Endothelial cell of umbilical vein (primary cell): ENCODE data around the gene GRAMD4. TPM values are rescaled to one million over a fixed set of nuclear protein-coding genes. Genes with fewer than 3 reads are reported as not detected.

ENCODE experiments used
- BruUV-seq: library from RNA; stranded (reverse); fragments of 400-500 nt; replicated peaks from 2 replicates; lab custom pipeline; 2021; lab: Mats Ljungman, UMichigan
- CTCF ChIA-PET: fragments of 300-600, 350-600 bp; sonication (Branson Sonifier 250); formaldehyde crosslinking; loops from one replicate; lab custom pipeline; 2021; ENCODE audit warnings: antibody characterized with exemption, inconsistent platforms; lab: Charles Lee
- POLR2A ChIA-PET: fragments of 300-600, 350-600 bp; sonication (Branson Sonifier 250); formaldehyde crosslinking; loops from one replicate; lab custom pipeline; 2021; ENCODE audit warnings: antibody characterized with exemption, inconsistent platforms; lab: Charles Lee
- DNase-seq: peaks from one replicate; pipeline ENCODE4 v3.0.0-alpha.2; 2011; ENCODE audit warnings: low read depth, low spot score
- FAIRE-seq: peaks from 2 replicates; lab custom pipeline; 2011; peaks lifted over from hg19 to GRCh38; lab: Jason Lieb, UNC
- H2AFZ ChIP-seq: 2 replicates; pipeline ENCODE4 v1.6.0; 2012; ENCODE audit warnings: low read depth, low read length, control low read depth, inconsistent platforms
- H3K27ac ChIP-seq: 2 replicates; pipeline ENCODE4 v1.5.1; 2011; ENCODE audit warnings: low read depth, mild to moderate bottlenecking, control low read depth, low read length, moderate library complexity; ENCODE audit not compliant: insufficient read depth
- H3K27me3 ChIP-seq, 2 experiments: 2 replicates each; pipeline versions ENCODE4 v1.6.0 to v1.6.1; 2011; ENCODE audit warnings: low read length in 2 of 2, mixed read lengths in 1 of 2; ENCODE audit not compliant: control insufficient read depth in 2 of 2, insufficient read depth in 2 of 2
- H3K36me3 ChIP-seq, 2 experiments: 2 replicates in 1 of 2; 3 replicates in 1 of 2; pipeline ENCODE4 v1.5.1; 2011; ENCODE audit warnings: low read length in 2 of 2, mild to moderate bottlenecking in 1 of 2, moderate library complexity in 1 of 2; ENCODE audit not compliant: control insufficient read depth in 2 of 2, insufficient read depth in 2 of 2; ENCODE audit errors: extremely low read depth in 1 of 2
- H3K4me1 ChIP-seq: 3 replicates; pipeline ENCODE4 v1.5.1; 2011; ENCODE audit warnings: mild to moderate bottlenecking, low read length; ENCODE audit not compliant: control insufficient read depth, insufficient read depth; ENCODE audit errors: extremely low read depth
- H3K4me2 ChIP-seq: 2 replicates; pipeline ENCODE4 v1.6.1; 2011; ENCODE audit warnings: low read length, control low read depth, mixed read lengths; ENCODE audit not compliant: insufficient read depth
- H3K4me3 ChIP-seq, 3 experiments: fragments of 200-600 bp in 1 of 3; sonication (generic), shearing (Covaris generic) in 1 of 3; replicated peaks in 1 of 3; 2 replicates each; pipeline ENCODE4 v1.5.1; 2011 to 2016; ENCODE audit warnings: control low read depth in 3 of 3, low read length in 3 of 3, mild to moderate bottlenecking in 2 of 3, inconsistent platforms in 1 of 3, low read depth in 1 of 3, moderate library complexity in 1 of 3; ENCODE audit not compliant: insufficient read depth in 1 of 3
- H3K79me2 ChIP-seq: 2 replicates; pipeline ENCODE4 v1.6.0; 2012; ENCODE audit warnings: low read length, inconsistent platforms; ENCODE audit not compliant: control insufficient read depth, insufficient read depth
- H3K9ac ChIP-seq: replicated peaks from 2 replicates; pipeline ENCODE3; 2011; ENCODE audit warnings: low read length, control low read depth; ENCODE audit not compliant: insufficient read depth; ENCODE audit errors: extremely low read depth
- H3K9me1 ChIP-seq: replicated peaks from 3 replicates; pipeline ENCODE4 v1.6.0; 2011; ENCODE audit warnings: mild to moderate bottlenecking, low read length; ENCODE audit not compliant: control insufficient read depth, insufficient read depth; ENCODE audit errors: extremely low read depth
- H3K9me3 ChIP-seq: replicated peaks from 2 replicates; pipeline ENCODE4 v1.5.1; 2012; ENCODE audit warnings: low read length, inconsistent platforms; ENCODE audit not compliant: control insufficient read depth, insufficient read depth
- H4K20me1 ChIP-seq: replicated peaks from 2 replicates; pipeline ENCODE3; 2011; ENCODE audit warnings: mild to moderate bottlenecking, low read length; ENCODE audit not compliant: control insufficient read depth, insufficient read depth; ENCODE audit errors: extremely low read depth
- CTCF ChIP-seq, 2 donors: IDR thresholded peaks; 1 replicate in 1 of 2; 2 replicates in 1 of 2; pipeline ENCODE4 v1.5.1; 2011; ENCODE audit warnings: low read length in 2 of 2, mild to moderate bottlenecking in 2 of 2, moderate library complexity in 2 of 2, control low read depth in 1 of 2, inconsistent platforms in 1 of 2, low read depth in 1 of 2; ENCODE audit not compliant: insufficient read depth in 1 of 2; ENCODE audit errors: extremely low read depth in 1 of 2
- EZH2 ChIP-seq: IDR thresholded peaks from 2 replicates; pipeline ENCODE4 v1.6.1; 2012; ENCODE audit warnings: borderline replicate concordance, low read depth, mild to moderate bottlenecking, moderate library complexity, low read length, inconsistent platforms; ENCODE audit not compliant: severe bottlenecking
- FOS ChIP-seq: IDR thresholded peaks from 2 replicates; pipeline ENCODE4 v1.6.1; 2011; ENCODE audit warnings: mild to moderate bottlenecking, low read length, moderate library complexity, borderline replicate concordance; ENCODE audit not compliant: insufficient read depth
- GATA2 ChIP-seq: IDR thresholded peaks from 2 replicates; pipeline ENCODE4 v1.7.0; 2011; ENCODE audit warnings: low read depth, mild to moderate bottlenecking, moderate library complexity, mixed read lengths, low read length; ENCODE audit not compliant: insufficient read length, insufficient read depth
- MAX ChIP-seq: IDR thresholded peaks from 2 replicates; pipeline ENCODE4 v1.6.1; 2011; ENCODE audit not compliant: insufficient read depth, insufficient read length
- MYC ChIP-seq: IDR thresholded peaks from one replicate; pipeline ENCODE4 v1.6.1; 2011; ENCODE audit warnings: mild to moderate bottlenecking, low read depth, low read length
- POLR2A ChIP-seq: IDR thresholded peaks from 2 replicates; pipeline ENCODE4 v1.6.1; 2012; ENCODE audit warnings: low read depth, mild to moderate bottlenecking, control low read depth, low read length
- POLR2AphosphoS5 ChIP-seq: IDR thresholded peaks from 2 replicates; pipeline ENCODE4 v1.6.1; 2012; ENCODE audit warnings: low read depth, mild to moderate bottlenecking, control low read depth, low read length, moderate library complexity; ENCODE audit not compliant: insufficient read depth
- dilution Hi-C: fragments of 300-500 bp; cut with MboI; formaldehyde crosslinking; loops from one replicate; pipeline ENCODE4 v1.15.0; 2019; ENCODE audit warnings: low sequenced_read_pairs; ENCODE audit not compliant: extremely low pct_ligation_motif_present
- intact Hi-C: fragments of 100-400 bp; cut with micrococcal nuclease; formaldehyde crosslinking; loops from one replicate; pipeline ENCODE4 v1.10.0; 2022
- polyA plus RNA-seq, 4 experiments: library from polyadenylated mRNA; depleted of rRNA in 3 of 4; stranded (reverse) in 3 of 4; unstranded in 1 of 4; fragments of >200 nt; gene quantifications; 2 replicates each; pipeline versions ENCODE4 v1.2.1 to v1.2.3, GENCODE V29; 2011 to 2012; ENCODE audit warnings: missing spikeins in 1 of 4
- total RNA-seq: library from RNA; stranded (reverse); gene quantifications from 2 replicates; pipeline ENCODE4 v1.2.3, GENCODE V29; 2021

Gene GRAMD4
- total and polyA plus RNA-seq, 2 donors (not counting 3 experiments of a cell fraction or from before 2014, with no cell fraction given), result 5.9 to 14.8 TPM

GRCh38 chr22:46586531-46587011 lies 33.6 kb upstream of the GRAMD4 start:
- Histone ChIP-seq H3K9me1 (no peaks in the 10 kb centered on the region), H3K27me3 (peaks cover 0 to 1% of the 10 kb centered on the region in 2 experiments), H3K9me3 (no peaks in the 10 kb centered on the region), H3K79me2 (no peaks in the 10 kb centered on the region), H4K20me1 (no peaks in the 10 kb centered on the region), H3K4me1 (no peaks in the 10 kb centered on the region), H3K4me3 (no peak overlapping the region), H3K9ac (no peak overlapping the region), H2AFZ (no peak overlapping the region), H3K36me3 (no peaks in the 10 kb centered on the region), H3K4me2 (no peak overlapping the region), H3K27ac (no peak overlapping the region)
- ChIA-PET POLR2A (no interaction called here), CTCF (no interaction called here)
- dilution Hi-C loops (no loop called here), intact Hi-C loops (no loop called here)
- no peak for DNase-seq
- TF ChIP-seq EZH2, result no peak
- TF ChIP-seq FOS, result no peak
- TF ChIP-seq GATA2, result no peak
- TF ChIP-seq MAX, result no peak
- no peak for TF ChIP-seq CTCF (IDR thresholded peaks at IDR 0.05; ENCODE audit: extremely low read depth in 1 of 2, insufficient read depth in 1 of 2, low read depth in 1 of 2, low read length in 2 of 2)
- FAIRE-seq, result no peak
- no TSS peak for BruUV-seq

GRCh38 chr22:46587061-46587460 lies 33.1 kb upstream of the GRAMD4 start:
- H3K27me3 ChIP-seq, result peaks cover 0 to 1% of the 10 kb centered on the region in 2 experiments
- H4K20me1 ChIP-seq, result no peaks in the 10 kb centered on the region
- no peaks in the 10 kb centered on the region for H3K36me3 ChIP-seq
- ChIA-PET POLR2A (no interaction called here), CTCF (no interaction called here)
- BruUV-seq, result no TSS peak
- H3K9ac ChIP-seq, result no peak overlapping the region
- H3K4me2 ChIP-seq, result no peak overlapping the region
- no peak overlapping the region for H3K27ac ChIP-seq
- H2AFZ ChIP-seq, result no peak overlapping the region
- no peaks in the 10 kb centered on the region for H3K9me1 ChIP-seq
- no peak for DNase-seq
- no peak for FAIRE-seq
- TF ChIP-seq POLR2AphosphoS5 (no peak), EZH2 (no peak), CTCF (IDR thresholded peaks at IDR 0.05; ENCODE audit: extremely low read depth in 1 of 2, insufficient read depth in 1 of 2, low read depth in 1 of 2, low read length in 2 of 2) (no peak), GATA2 (no peak), MYC (no peak), POLR2A (no peak)
- no peaks in the 10 kb centered on the region for H3K9me3 ChIP-seq
- no peaks in the 10 kb centered on the region for H3K4me1 ChIP-seq
- intact Hi-C loops, result no loop called here
- dilution Hi-C loops, result no loop called here
- H3K79me2 ChIP-seq, result no peaks in the 10 kb centered on the region
- no peak overlapping the region for H3K4me3 ChIP-seq
